Right renal pelvis (tissue), 4 donors: ENCODE results near the gene XKR8. TPM values are rescaled to one million over a fixed set of nuclear protein-coding genes. Genes with fewer than 3 reads are reported as not detected.
"Not testable (repeated sequence)": the region's sequence is repeated elsewhere in the genome, so short reads cannot be mapped to it uniquely, and the experiment has no call there.

Experiments used
- DNase-seq, 4 donors: peaks; one replicate each; pipeline ENCODE4 v3.0.0-alpha.2; 2013; ENCODE audit warnings: low read depth in 4 of 4, low spot score in 3 of 4, missing footprints in 1 of 4
- polyA plus RNA-seq, 4 donors: library from polyadenylated mRNA; unstranded; fragments of 120-200 nt; gene quantifications; one replicate each; pipeline ENCODE4 v1.2.1, GENCODE V29; 2013; ENCODE audit not compliant: insufficient read length in 4 of 4

Gene XKR8
- polyA plus RNA-seq, 4 donors, result 8.7 to 9.8 (median 8.9) TPM

DNA sequence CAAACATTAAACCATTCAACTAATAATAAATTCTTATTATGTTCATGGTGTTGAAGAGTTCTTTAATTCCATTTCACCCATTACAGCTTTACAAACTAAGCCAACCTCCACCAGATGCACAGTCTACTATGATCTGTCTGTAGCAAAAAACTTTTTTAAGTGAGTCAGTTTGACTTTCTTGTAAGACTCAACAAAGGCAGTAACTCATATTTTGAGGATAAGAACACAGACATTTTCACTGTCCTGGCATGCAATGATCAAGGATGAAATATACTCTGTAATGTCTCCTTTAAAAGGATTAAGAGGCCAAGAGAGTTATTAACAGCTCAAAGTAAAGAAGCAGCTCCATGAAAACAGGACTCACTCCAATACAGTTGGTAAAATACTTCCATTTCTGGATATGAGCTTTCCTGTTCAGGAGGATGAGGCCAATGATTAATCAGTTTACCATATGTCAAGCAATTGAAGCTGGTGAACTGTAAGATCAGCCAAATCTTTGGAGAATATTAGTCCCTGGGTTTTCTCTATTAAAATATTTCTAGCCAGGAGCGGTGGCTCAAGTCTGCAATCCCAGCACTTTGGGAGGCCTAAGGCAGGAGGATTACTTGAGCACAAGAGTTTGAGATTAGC, 20.6 kb downstream of the XKR8 start:
- DNase-seq, result no peak

DNA sequence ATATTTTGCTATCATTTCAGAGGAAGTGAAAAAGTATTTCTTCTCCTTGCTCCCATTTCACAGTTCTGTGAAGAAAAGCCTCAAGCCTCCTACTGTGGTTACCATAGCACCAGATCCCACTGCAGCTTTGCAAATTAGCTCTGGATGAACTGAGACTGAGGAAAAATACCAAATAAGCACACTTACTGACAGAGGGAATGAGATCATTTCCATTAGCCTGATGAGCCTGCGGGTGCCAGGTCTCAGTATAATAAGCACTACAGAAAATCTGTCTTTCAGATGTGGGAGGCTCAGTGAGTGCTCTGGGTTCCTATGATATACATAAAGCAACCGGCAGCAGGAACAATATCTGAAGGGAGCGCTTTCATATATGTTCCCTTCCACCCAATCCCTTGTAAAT, 21.4 kb downstream of the XKR8 start:
- no peak for DNase-seq

DNA sequence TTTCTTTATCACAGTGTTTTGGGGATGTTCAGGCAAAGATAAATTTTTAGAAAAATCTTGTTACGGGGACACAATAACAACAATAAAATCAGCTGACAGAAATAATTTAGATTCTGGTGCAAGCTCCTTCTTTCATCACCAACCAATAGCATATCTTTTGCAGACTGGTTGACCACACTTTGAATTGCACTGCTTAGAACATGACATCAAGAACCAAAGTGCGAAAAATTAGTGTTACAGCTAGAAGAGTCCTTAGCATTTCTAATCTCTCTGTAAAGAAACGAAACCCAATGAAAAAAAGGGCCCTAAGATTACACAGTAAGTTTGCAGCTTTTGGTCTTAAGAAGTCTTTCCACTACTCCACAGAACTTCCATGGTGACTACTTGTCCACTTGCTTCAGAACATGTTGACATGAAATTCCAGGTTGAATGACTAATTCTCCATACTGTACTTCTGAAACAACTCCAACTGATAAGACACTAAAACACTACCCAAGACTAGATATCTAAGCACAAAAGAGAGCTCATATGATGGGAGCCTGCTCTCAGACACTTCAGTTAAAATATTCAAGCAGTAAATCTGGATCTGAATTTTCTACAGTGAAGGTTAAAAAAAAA, 31.3 kb downstream of the XKR8 start:
- DNase-seq, result no peak

DNA sequence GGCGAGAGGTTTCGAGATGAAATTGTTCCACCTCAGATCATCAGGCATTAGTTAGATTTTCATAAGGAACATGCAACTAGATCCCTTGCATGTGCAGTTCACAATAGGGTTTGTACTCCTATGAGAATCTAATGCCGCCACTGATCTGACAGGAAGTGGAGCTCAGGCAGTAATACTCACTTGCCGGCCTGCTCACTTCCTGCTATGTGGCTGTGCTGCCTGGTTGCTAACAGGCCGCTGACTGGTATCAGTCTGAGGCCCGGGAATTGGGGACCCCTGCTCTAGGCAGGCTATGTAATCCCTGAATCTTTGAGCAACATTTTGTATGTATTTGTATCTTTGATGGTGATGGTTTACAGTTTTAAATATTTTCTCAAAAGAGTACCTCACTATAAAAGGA, 32.5 kb downstream of the XKR8 start:
- no peak for DNase-seq

DNA sequence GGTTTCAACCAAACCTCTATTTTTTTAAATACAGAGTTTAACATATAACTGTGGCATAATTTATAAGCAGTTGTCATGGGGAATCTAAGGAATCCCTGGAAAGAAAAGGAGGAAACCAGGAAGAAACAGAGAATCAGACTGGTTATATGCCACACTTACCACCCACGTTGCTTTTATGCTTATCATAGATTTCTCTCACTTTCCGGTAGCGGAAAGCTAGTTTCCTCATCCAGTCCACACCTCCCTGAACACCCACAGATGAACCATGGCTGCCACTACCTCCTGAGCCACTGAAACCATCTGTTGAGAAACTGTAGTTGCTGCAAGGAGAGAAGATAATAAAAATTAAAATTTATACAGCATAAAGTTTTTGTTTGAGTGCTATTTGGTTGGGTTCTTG, 33.5 kb downstream of the XKR8 start:
- no peak for DNase-seq

DNA sequence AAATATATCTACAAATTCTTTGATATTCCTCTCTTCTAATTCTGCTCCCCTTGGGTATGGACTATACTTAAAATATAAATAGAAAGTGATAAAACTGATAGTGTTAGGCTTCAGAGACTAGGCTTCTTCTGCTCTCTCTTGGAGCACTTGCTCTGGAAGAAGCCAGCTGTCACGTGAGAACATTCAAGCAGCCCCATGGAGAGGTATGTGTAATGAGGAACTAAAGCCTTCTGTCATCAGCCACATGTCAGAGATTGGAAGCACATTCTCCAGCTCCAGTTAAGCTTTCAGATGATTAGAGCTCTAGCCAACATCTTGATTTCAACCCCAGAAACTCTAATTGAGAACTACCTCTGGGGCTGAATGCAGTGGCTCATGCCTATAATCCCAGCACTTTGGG, 34.3 kb downstream of the XKR8 start:
- no peak for DNase-seq

DNA sequence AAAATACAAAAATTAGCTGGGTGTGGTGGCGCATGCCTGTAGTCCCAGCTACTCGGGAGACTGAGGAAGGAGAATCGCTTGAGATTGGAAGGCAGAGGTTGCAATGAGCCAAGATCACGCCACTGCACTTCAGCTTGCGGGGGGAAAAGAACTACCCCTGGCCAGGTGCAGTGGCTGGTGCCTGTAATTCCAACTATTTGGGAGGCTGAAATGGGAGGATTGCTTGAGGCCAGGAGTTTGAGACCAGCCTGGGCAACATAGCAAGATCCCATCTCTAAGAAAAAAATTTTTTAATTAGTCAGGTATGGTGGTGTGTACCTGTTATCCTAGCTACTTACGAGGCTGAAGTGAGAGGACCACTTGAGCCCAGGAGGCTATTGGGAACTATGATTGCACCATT, 34.8 kb downstream of the XKR8 start:
- DNase-seq, result not testable (repeated sequence)

DNA sequence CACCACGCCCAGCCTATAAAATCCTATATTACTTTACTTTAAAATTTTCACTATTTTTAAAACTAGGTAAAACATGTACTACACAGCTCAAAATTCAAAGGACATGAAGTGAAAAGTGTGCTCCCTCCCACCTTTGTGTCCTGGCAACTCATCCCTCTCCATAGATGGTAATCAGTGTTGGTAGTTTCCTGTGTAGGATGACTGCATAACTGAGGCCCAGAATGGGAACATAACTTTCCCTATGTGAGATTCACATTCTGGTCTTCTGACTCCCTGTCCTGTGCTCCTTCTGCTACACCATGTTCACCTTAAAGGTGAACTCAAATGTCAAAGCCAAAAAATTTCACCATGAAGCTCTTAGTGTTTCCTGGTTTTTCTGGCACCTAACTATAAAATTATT, 39.3 kb downstream of the XKR8 start:
- no peak for DNase-seq

DNA sequence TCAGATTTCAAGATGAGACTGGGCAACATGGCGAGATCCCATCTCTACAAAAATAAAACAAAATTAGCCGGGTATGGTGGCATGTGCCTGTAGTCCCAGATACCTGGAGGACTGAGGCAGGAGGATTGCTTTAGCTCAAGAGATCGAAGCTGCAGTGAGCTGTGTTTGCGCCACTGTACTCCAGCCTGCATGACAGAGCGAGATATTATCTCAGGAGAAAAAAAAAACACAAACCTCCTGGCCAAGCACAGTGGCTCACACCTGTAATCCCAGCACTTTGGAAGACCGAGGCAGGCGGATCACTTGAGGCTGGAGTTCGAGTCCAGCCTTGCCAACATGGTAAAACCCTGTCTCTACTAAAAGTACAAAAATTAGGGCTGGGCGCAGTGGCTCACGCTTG, 42.8 kb downstream of the XKR8 start:
- DNase-seq, result no peak

DNA sequence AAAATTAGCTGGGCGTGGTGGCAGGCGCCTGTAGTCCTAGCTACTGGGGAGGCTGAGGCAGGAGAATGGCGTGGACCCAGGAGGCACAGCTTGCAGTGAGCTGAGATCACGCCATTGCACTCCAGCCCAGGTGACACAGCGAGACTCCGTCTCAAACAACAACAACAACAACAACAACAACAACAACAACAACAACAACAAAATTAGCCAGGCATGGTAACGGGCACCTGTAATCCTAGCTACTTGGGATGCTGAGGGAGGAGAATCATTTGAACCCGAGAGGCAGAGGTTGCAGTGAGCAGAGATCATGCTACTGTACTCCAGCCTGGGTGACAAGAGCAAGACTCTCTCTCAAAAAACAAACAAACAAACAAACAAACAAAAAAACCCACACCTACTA, 43.3 kb downstream of the XKR8 start:
- not testable (repeated sequence) for DNase-seq

DNA sequence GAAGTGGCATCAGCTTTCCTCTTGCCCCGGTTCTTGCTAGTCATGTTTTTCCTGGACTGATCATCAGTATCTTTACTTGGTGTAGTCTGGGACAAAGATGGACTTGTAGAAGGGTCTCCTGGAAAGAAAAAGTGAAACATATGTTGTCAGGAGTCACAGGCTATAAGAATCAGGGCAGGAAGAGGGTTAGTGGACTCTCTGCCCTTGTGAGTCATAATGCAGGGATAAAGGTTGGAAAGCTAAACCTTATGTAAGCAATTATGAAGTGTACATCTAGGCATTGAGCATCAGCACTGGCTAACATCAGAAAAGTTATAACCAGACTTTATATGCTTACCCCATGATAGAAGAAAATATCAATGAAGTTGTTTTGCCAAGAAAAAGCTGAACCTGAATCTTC, 51.2 kb downstream of the XKR8 start:
- DNase-seq, result no peak

Other genes with a start within 250 kb of the XKR8 start
- gene FAM76A, start 234.0 kb upstream of the XKR8 start, polyA plus RNA-seq, result 10 to 100 TPM; 11.4 to 14.7 (median 13.7) TPM
- gene STX12, start 186.8 kb upstream of the XKR8 start, polyA plus RNA-seq, result 10 to 100 TPM; 43.3 to 56.3 (median 51.7) TPM
- 10 to 100 TPM; 53.7 to 61.7 (median 58.1) TPM for gene PPP1R8, start 129.2 kb upstream of the XKR8 start, polyA plus RNA-seq
- 1 to 10 TPM; 2.8 to 4.6 (median 3.3) TPM for gene THEMIS2, start 87.4 kb upstream of the XKR8 start, polyA plus RNA-seq
- gene RPA2, start 45.4 kb upstream of the XKR8 start, polyA plus RNA-seq, result 10 to 100 TPM; 61.7 to 73.5 (median 68.3) TPM
- gene SMPDL3B, start 25.0 kb upstream of the XKR8 start, polyA plus RNA-seq, result 10 to 100 TPM; 11.6 to 15.8 (median 12.1) TPM
- 10 to 100 TPM; 46.6 to 57.0 (median 55.1) TPM for gene EYA3, start 128.6 kb downstream of the XKR8 start, polyA plus RNA-seq
- gene PTAFR, start 216.7 kb downstream of the XKR8 start, polyA plus RNA-seq, result 1 to 10 TPM; 2.3 to 3.9 (median 2.7) TPM